Endometrial microvascular endothelial cells (primary cell): Measurements from ENCODE around the gene FARSA. TPM values are rescaled to one million over a fixed set of nuclear protein-coding genes. Genes with fewer than 3 reads are reported as not detected.
"Not testable (repeated sequence)": the region's sequence is repeated elsewhere in the genome, so short reads cannot be mapped to it uniquely, and the experiment has no call there.

ENCODE experiments used
- in situ Hi-C: cut with HindIII; loops from 2 replicates; pipeline ENCODE4 v1.10.0; 2017; ENCODE audit warnings: low sequenced_read_pairs, low pct_unique_long_range_greater_than_20kb; ENCODE audit errors: inconsistent ontology term
- total RNA-seq: library from RNA; depleted of rRNA; stranded (reverse); fragments of >200 nt; gene quantifications from one replicate; pipeline ENCODE4 v1.2.3, GENCODE V29; 2015; ENCODE audit errors: inconsistent ontology term

Gene FARSA
- total RNA-seq, 1 donor from 2014 or later: 91.9 TPM

GRCh38 chr19:12940897-12941296 is 7.4 kb upstream of the FARSA start:
- in situ Hi-C loops: no loop called here

- in situ Hi-C loops: no loop called here
Observed at GRCh38 chr19:12939975-12940423, 6.5 kb upstream of the FARSA start.

- in situ Hi-C loops: no loop called here
Observed at GRCh38 chr19:12938779-12939601, 5.5 kb upstream of the FARSA start.

GRCh38 chr19:12937927-12938778 is 4.6 kb upstream of the FARSA start, which contains the start of gene CALR:
Gene CALR (plus strand): TSS chr19:12938609. CDS start chr19:12938680, 71 bp downstream.
- in situ Hi-C loops: no loop called here

GRCh38 chr19:12937093-12937926 is 3.8 kb upstream of the FARSA start:
- in situ Hi-C loops: no loop called here

- in situ Hi-C loops: no loop called here
Observed at GRCh38 chr19:12936582-12936981, 3.1 kb upstream of the FARSA start.

- in situ Hi-C loops: no loop called here
Observed at GRCh38 chr19:12935071-12935470, 1.6 kb upstream of the FARSA start.

GRCh38 chr19:12932392-12933286 is 872 bp downstream of the FARSA start:
- in situ Hi-C loops: no loop called here

- in situ Hi-C loops: no loop called here
Observed at GRCh38 chr19:12930002-12930645, 3.4 kb downstream of the FARSA start.

- in situ Hi-C loops: no loop called here
Observed at GRCh38 chr19:12924621-12925310, 8.7 kb downstream of the FARSA start.

- in situ Hi-C loops: no loop called here
Observed at GRCh38 chr19:12922959-12923358, 10.6 kb downstream of the FARSA start.

GRCh38 chr19:12921047-12921446 is 12.5 kb downstream of the FARSA start:
- in situ Hi-C loops: no loop called here

- in situ Hi-C loops: no loop called here
Observed at GRCh38 chr19:12918253-12918652, 15.3 kb downstream of the FARSA start.

GRCh38 chr19:12915860-12916259 is 17.7 kb downstream of the FARSA start:
- in situ Hi-C loops: not testable (repeated sequence)

- in situ Hi-C loops: no loop called here
Observed at GRCh38 chr19:12913851-12914690, 19.4 kb downstream of the FARSA start.

- in situ Hi-C loops: no loop called here
Observed at GRCh38 chr19:12913011-12913561, 20.4 kb downstream of the FARSA start.
